Esophagus squamous epithelium (tissue), 4 donors: Measurements from ENCODE around the gene ADGRL2.

Experiments
- CTCF ChIP-seq, 6 experiments: fragments of 450-650 bp in 4 of 6; fragments of 200-600 bp in 2 of 6; sonication (generic) in 2 of 6; IDR thresholded peaks; one replicate each; pipeline ENCODE4 v1.5.1; 2016 to 2019; ENCODE audit warnings: antibody characterized with exemption in 6 of 6, mild to moderate bottlenecking in 4 of 6, moderate library complexity in 4 of 6
- POLR2A ChIP-seq, 4 donors: fragments of 450-650 bp; IDR thresholded peaks; one replicate each; pipeline ENCODE4 v1.6.1; 2017; ENCODE audit warnings: antibody characterized with exemption in 4 of 4, mild to moderate bottlenecking in 4 of 4, moderate library complexity in 3 of 4

GRCh38 chr1:81804312-81804711, 3.6 kb downstream of the ADGRL2 start:
- no peak for TF ChIP-seq CTCF (IDR thresholded peaks at IDR 0.05)
- TF ChIP-seq POLR2A (IDR thresholded peaks at IDR 0.05): no peak
